ENCODE measurements around the gene ZNF69. TPM values are rescaled to one million over a fixed set of nuclear protein-coding genes. Genes with fewer than 3 reads are reported as not detected.
"Not testable (repeated sequence)": the region's sequence is repeated elsewhere in the genome, so short reads cannot be mapped to it uniquely, and the experiment has no call there.

Gene ZNF69
- total RNA-seq, 2 donors from 2014 or later, result 17.6 to 22.6 TPM

DNA sequence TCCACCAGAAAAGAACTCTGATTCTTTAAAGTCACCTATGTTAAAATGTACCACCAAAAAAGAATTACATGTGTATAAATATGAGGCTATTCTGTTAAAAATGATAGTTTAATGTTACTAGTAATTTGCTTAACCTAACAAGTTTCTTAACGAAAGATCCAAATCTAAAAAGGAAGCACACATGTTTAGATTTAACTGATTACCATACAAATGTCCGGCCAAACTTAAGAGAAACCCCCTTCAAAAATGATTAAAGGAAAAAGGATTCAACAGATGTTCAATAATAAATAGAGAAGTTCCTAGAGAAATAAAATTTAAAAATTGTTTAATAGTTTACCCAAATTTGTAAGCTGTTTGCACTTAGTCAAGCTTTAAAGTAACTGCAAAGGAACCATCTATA, 5.0 kb upstream of the ZNF69 start:
- intact Hi-C loops (cut with DNase I), result no loop called here

DNA sequence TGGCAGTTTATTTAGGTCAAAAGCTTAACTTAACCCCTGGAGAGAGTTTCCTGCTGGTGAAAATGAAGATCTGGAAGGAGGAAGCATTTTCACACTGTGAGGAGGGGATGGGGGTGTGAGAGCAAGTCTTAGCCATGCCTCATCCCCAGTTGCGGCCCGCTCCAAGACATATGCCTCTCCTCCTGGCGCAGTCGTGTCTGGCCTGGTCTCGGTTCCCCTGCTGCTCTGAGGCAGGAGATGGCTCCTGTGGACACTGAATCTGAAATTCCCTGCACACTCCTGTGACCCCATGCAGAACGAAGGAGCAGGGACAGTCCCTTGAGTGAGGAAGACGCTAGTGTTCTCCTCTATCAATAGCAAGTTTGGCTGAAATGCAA, 360 bp upstream of the ZNF69 start:
- Histone ChIP-seq H3K4me3 (peak overlapping the region; percentile 89), H3K27ac (peak overlapping the region; percentile 94), H3K9me3 (no peaks in the 10 kb centered on the region), H3K4me1 (no peaks in the 10 kb centered on the region), H3K36me3 (no peaks in the 10 kb centered on the region), H3K27me3 (no peaks in the 10 kb centered on the region), H3K9ac (ENCODE audit: low read depth in 2 of 2, low read length in 2 of 2) (peak overlapping the region in 1 of 2 donors; percentile 86)
- intact Hi-C loops (cut with DNase I), result no loop called here
- TF ChIP-seq, protein P1, sequence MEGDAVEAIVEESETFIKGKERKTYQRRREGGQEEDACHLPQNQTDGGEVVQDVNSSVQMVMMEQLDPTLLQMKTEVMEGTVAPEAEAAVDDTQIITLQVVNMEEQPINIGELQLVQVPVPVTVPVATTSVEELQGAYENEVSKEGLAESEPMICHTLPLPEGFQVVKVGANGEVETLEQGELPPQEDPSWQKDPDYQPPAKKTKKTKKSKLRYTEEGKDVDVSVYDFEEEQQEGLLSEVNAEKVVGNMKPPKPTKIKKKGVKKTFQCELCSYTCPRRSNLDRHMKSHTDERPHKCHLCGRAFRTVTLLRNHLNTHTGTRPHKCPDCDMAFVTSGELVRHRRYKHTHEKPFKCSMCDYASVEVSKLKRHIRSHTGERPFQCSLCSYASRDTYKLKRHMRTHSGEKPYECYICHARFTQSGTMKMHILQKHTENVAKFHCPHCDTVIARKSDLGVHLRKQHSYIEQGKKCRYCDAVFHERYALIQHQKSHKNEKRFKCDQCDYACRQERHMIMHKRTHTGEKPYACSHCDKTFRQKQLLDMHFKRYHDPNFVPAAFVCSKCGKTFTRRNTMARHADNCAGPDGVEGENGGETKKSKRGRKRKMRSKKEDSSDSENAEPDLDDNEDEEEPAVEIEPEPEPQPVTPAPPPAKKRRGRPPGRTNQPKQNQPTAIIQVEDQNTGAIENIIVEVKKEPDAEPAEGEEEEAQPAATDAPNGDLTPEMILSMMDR (IDR thresholded peaks at IDR 0.05), result no peak
- DNase-seq, result no peak

More for the DNA sequence above, 5.0 kb upstream of the ZNF69 start:
- TF ChIP-seq, protein P1 (IDR thresholded peaks at IDR 0.05), result no peak
- no peak overlapping the region for H3K9ac ChIP-seq (ENCODE audit: low read depth in 2 of 2, low read length in 2 of 2)
- no peaks in the 10 kb centered on the region for H3K9me3 ChIP-seq
- H3K4me1 ChIP-seq, result no peaks in the 10 kb centered on the region
- DNase-seq, result no peak
- H3K27ac ChIP-seq, result no peak overlapping the region
- no peak overlapping the region for H3K4me3 ChIP-seq
- H3K27me3 ChIP-seq, result no peaks in the 10 kb centered on the region
- H3K36me3 ChIP-seq, result no peaks in the 10 kb centered on the region

DNA sequence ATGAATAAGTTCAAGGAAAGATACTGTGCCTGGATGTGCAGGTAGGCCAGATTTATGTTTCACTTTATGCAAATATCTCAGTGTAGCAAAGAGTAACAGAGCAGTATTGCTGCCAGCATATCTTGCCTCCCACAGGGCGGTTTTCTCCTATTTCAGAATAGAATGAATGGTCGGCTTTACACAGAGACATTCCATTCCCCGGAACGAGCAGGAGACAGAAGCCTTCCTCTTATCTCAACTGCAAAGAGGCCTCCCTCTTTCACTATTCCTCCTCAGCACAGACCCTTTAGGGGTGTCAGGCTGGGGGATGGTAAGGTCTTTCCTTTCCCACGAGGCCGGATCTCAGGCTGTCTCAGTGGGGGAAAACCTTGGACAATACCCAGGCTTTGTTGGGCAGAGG, 2.3 kb downstream of the ZNF69 start:
- H3K9ac ChIP-seq (ENCODE audit: low read depth in 2 of 2, low read length in 2 of 2); H3K4me1 ChIP-seq; H3K36me3 ChIP-seq; H3K4me3 ChIP-seq; intact Hi-C loops (cut with DNase I); DNase-seq; H3K9me3 ChIP-seq; H3K27me3 ChIP-seq; H3K27ac ChIP-seq: not testable (repeated sequence)

DNA sequence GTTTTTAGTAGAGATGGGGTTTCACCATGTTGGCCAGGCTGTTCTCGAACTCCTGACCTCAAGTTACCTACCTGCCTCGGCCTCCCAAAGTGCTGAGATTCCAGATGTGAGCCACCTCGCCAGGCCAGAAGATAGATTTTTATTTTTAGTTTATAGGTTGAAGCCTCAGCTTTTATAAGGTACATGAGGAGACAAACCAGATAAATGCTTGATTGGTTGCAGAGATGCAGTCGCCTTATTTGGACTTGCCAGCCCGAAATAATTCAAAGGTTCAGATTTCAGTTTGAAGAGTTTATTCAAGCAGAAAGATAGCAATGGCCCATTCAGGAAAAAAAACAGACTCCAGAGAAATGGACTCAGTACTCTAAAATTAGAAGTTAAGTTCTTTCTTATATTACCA, 3.1 kb downstream of the ZNF69 start:
- no peaks in the 10 kb centered on the region for H3K4me1 ChIP-seq
- no peaks in the 10 kb centered on the region for H3K36me3 ChIP-seq
- DNase-seq, result no peak
- H3K9me3 ChIP-seq, result no peaks in the 10 kb centered on the region
- H3K9ac ChIP-seq (ENCODE audit: low read depth in 2 of 2, low read length in 2 of 2), result no peak overlapping the region
- intact Hi-C loops (cut with DNase I), result no loop called here
- TF ChIP-seq, protein P1 (IDR thresholded peaks at IDR 0.05), result no peak
- no peaks in the 10 kb centered on the region for H3K27me3 ChIP-seq
- H3K27ac ChIP-seq, result no peak overlapping the region
- H3K4me3 ChIP-seq, result no peak overlapping the region

DNA sequence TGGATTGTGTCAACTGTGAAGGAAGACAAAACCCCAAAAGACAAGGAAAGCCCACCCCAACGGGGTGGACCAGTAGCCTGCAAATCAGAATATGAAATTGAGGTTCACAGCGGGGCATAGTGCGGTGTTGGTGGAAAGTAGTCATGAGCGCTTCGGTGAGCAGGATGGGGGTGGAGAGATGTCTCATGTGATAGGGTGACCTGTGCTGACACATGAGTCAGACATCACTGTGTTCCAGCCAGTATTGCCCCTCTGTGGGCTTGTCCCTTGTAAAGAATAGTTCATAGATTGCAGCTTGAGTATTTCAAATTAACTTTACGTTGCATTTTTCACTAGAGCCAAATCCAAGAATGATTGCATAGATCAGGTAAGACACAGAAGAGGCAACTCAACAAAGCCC, 7.3 kb downstream of the ZNF69 start:
- intact Hi-C loops (cut with DNase I), result no loop called here
- Histone ChIP-seq H3K36me3 (no peaks in the 10 kb centered on the region), H3K9ac (ENCODE audit: low read depth in 2 of 2, low read length in 2 of 2) (no peak overlapping the region), H3K27ac (no peak overlapping the region), H3K4me1 (no peaks in the 10 kb centered on the region), H3K27me3 (no peaks in the 10 kb centered on the region), H3K4me3 (no peak overlapping the region), H3K9me3 (no peaks in the 10 kb centered on the region)
- TF ChIP-seq, protein P1 (IDR thresholded peaks at IDR 0.05), result no peak
- no peak for DNase-seq

DNA sequence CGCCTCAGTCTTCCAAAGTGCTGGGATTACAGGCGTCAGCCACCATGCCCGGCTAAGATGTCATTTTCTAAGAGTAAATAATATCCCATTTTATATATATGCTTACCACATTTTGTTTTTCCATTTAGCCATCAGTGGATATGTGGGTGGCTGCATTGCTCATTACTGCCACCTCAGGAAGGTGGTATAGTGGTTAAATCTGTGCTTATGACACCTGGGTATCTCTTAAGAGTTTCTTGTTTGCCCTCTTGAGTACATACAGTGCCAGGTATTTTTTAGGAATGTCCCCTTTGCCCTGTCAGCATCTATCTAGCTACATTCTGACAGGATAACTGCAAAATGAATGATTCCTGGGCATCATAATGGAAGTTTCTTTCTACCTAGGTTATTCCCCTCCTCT, 14.6 kb downstream of the ZNF69 start:
- intact Hi-C loops (cut with DNase I), result no loop called here
- no peaks in the 10 kb centered on the region for H3K27me3 ChIP-seq
- no peak for DNase-seq
- TF ChIP-seq, protein P1 (IDR thresholded peaks at IDR 0.05), result no peak
- H3K9ac ChIP-seq (ENCODE audit: low read depth in 2 of 2, low read length in 2 of 2), result no peak overlapping the region
- H3K27ac ChIP-seq, result no peak overlapping the region
- peaks cover 27% of the 10 kb centered on the region for H3K36me3 ChIP-seq
- H3K9me3 ChIP-seq, result peaks cover 37% of the 10 kb centered on the region
- H3K4me3 ChIP-seq, result no peak overlapping the region
- H3K4me1 ChIP-seq, result no peaks in the 10 kb centered on the region

All from colonic mucosa (tissue), 4 donors.